ENCODE results near the gene PSORS1C2.

PSORS1C2 gene

DNA sequence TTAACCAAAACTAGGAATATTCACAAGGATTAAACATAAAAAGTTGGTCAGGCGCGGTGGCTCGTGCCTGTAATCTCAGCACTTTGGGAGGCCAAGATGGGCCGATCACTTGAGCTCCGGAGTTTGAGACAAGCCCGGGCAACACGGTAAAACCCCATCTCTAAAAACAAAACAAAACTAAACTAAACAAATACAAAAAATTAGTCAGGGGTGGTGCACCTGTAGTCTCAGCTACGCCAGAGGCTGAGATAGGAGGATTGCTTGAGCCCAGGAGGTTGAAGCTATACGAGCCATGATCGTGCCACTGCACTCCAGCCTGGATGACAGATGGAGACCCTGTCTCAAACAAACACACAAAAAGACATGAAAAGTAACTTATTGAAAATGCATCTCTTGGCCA, 3.2 kb downstream of the PSORS1C2 start:
- DNase-seq = no peak

DNA sequence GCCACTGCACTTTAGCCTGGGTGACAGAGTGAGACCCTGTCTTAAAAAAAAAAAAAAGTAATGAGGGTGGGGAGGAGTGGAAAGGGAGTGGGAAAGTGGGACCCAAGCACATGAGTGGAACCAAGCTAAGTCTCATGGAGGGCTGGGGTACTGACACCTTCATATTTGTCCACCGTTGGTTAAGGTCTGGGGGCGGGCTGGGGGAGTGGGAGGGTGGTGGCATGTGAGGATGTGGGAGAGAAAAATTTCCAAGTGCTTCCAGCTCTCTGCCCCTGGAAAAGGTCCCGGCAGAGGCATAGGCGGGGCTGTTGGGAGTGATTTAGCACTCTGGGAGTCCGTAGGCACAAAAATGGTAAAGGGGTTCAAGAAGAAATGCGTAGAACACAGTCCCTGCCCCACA, 6.1 kb downstream of the PSORS1C2 start:
- DNase-seq = no peak

DNA sequence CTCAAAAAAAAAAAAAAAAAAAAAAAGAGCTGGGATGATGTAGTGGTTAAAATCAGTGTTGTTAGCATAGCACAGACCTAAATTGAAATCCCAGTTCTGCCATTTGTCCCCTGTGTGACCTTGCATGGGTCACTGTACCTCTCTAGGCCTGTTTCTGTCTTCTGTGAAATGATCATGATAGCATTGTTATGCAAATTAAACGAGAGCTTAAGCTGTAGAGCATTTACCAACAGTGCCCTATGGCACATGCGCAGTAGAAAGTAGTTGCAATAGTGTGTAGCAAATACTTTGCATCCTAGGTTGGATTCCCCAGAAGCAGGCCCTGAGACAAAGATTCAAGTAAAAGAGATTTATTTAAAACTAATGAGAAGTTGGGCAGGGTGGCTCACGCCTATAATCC, 7.3 kb downstream of the PSORS1C2 start:
- no peak for DNase-seq

DNA sequence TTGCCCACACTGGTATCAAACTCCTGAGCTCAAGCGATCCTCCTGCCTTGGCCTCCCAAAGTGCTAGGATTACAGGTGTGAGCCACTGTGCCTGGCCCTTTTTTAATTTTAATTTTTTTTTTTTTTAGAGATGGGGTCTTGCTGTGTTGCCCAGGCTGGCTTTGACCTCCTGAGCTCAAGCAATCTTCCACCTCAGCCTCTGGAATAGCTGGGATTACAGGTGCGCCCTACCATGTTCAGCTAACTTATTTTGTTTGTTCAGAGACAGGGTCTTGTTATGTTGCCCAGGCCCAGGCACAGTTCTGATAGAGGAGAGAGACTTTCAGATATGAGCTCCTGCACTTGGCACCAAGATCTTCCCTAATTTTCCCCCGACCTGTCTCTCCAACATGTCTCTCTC, 8.1 kb downstream of the PSORS1C2 start:
- DNase-seq = no peak

DNA sequence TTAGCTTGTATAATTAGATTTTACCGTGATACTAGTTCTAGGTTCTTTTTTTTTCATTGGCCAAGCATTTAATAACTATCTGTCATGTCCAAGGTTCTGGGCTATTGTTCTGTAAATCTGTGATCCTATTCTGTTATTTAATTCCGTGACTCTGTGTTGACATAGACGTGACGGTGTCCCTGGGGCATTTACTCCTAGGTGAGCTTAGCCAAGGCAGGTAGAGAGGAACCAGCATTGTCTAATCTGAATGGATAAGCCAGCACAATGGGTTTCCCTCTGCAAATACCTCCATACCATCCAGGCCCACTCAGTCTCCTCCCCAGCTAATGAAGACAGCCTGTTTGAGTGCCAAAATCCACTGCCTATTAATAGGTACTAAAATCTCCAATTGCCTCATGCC, 9.7 kb downstream of the PSORS1C2 start:
- no peak for DNase-seq

DNA sequence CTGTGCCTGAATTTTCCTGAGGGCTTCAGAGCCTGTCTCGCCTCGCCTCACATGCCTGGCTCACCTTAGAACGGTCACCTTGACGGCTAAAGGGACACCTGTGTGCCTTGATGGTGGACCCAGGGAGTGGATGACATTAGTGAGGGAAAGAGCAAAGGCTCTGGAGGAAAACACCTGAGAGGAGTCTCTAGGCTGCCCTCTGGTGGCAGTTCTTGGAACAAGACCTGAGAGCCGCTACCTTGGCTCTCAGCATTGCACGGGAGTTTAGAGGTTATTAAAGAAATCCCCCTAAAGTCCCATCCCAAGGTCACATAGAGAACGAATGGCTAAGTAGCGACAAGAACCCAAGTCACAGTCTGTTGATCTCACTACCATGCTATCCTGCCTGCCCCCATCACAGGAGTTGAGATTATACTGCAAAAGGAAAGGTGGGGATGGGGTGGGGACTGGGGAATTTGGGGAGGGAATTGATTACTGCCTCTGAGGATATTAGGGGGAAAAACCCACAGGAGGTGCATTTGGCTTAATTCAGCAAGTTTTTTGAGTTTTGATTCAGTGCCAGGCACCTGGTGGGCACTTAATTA, 10.7 kb downstream of the PSORS1C2 start:
- peak; percentile 22 for DNase-seq

DNA sequence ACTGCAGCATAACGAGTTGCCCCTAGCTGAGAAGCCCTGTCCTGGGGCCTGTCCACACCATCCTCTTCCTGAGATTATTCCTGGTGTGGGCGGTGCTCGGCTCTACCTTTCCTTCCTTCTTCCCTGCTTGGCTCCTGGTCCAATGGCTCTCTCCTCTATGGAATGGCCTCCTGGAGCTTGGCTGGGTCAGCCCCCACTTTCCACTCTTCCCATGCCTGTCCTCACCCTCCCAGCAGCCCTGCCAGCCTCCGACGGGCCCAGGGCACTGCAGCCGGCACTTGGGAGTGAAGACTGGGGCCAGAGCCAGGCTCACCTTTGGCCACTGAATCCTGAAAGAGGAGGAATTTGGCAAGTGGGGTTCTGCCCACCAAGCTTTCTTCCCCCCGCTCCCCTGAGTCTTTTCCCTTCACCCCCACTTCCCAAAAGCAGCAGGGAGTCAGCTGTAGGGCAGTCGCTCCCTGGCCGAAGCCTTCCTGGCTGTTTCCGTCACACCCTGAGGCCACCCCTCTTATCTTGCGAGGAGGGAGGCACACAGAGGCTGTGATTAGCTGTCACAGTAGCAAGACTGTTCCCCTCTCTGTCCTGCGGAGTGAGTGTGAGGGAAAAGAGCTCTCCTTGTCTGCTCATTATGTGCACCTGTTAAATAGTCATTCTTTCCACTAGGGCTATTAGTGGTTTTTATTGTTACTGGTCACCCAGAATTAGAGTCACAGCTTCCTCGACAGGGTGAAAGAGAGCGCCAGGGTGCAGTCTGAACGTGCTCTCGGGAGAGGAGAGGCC, 12.3 kb downstream of the PSORS1C2 start:
- no peak for DNase-seq

DNA sequence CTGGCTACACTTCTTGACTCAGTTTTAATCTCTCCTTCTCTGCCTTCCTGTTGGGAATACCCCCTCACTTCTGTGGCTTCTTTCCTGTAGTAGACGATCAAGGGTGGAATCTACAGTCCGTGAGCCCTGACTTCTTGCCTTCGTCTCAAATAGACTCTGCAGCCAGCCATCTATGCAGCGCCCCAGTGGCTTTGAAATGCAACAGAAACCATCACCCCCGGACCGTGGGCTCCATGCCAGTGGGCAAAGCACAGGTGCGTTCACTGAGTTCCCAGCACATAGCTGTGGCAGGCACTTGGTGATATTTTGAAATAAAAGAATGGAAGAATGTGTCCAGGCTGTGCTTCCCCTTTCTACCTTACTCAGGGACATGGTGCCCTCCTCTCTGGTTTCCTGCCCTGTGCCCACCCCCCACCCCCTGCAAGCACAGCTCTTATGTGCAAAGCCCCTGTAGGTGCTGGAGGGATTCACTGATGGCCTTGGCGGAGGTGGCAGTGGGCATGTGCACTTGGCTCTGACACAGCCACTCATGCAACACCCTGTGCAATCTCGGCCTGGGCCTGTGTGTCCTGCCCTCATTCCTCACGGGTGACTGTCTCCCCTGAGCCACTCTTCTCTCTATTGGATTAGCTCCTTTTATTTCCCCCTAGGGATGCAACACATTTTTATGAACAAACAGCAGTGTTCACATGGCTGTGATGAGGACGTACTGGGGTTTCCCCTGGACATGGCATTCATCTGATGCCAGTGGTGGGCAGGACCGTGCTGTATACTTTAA, 13.1 kb downstream of the PSORS1C2 start:
- DNase-seq = no peak

DNA sequence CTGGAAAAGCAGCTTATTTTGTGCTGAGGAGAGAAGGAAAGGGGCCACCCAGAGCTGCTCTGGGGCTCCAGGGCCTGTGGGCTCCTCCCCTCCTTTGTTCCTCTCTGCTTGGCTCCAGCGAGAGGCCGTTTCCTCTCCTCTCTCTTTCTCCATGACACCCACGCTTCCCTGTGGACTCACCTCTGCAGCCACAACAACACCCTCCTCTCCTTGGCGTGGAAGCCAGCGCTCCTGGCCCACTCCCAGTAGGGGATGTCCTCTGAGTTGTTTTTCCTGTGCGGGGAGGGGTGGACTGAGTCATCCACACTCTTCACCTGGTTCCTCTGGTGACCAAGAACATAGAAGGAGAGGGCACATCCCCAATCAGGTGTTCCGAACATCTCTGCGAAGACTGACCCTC, 13.7 kb downstream of the PSORS1C2 start:
- DNase-seq = no peak

DNA sequence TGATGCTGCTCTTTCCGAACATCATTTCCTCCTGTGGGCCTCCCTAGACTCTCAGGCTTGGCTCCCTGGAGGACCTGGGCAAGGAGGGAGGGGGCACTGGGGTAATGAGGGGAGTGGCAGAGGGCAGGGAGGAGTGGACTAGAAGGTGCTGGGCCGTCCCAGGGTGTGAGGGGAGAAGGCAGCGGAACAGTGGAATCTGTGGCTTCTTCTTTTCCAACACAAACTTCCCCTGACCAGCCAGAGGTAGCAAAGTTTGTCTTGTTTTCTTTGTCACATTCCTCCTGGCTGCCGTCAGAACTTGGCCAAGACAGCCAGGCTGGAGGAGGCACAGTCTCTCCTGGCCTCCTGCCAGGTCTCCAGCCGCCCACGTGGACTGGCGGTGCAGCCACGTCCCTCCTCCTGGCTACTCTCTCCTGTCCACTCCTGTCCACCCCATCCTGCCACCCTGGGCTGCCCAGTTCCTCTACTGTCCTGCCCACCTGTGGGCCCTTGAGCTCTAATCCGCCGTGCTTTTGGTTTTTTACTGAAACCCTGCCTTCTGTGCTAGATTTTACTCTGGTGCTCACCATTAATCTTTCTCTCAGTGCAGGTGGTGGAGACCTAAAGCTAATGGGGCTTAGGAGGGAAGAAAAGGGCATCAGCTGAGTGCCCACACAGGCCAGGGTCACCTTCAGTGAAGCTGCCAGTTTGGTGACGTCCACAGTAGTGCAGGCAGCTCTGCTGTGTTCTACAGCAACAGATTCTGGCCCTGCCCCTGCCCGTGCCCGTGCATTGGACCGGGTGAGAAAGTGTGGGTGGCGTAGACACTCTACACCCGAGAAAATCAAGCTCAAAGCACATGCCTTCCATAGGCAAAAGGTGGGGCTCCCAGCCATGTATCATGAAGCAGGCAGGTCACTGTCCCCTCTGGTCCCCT, 15.8 kb downstream of the PSORS1C2 start:
- DNase-seq = no peak

DNA sequence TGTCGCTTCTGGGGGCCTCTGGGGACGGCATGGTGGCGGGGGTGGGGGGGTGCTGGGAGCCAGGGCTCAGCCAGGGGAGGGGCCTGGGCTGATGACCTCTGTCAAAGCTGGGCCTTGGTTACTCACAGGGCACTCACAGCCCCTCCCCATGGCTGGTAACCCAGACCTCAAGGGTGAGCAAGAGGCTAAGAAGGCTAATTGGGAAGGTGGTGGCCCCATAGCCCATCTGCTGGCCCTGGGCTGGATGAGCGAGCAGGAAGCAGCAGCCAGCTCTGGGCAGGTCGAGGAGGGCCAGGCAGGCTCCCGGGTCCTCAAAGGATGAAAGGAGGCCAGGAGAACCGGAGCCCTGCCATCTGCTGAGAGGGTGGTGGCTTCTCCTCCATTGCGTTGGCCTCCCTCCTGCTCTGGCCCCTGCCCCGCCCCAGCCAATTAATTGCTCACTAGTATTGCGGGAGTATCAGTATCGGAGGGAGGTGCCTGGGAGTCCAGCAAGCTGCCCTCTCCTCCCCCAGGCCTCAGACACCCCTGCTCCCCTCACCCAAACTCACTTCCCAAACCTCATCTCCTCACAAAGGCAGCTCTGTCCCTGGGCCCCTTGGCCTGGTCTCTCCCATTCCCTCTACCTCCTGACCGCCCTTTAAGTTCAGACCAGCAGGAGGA, 17.6 kb downstream of the PSORS1C2 start:
- no peak for DNase-seq

DNA sequence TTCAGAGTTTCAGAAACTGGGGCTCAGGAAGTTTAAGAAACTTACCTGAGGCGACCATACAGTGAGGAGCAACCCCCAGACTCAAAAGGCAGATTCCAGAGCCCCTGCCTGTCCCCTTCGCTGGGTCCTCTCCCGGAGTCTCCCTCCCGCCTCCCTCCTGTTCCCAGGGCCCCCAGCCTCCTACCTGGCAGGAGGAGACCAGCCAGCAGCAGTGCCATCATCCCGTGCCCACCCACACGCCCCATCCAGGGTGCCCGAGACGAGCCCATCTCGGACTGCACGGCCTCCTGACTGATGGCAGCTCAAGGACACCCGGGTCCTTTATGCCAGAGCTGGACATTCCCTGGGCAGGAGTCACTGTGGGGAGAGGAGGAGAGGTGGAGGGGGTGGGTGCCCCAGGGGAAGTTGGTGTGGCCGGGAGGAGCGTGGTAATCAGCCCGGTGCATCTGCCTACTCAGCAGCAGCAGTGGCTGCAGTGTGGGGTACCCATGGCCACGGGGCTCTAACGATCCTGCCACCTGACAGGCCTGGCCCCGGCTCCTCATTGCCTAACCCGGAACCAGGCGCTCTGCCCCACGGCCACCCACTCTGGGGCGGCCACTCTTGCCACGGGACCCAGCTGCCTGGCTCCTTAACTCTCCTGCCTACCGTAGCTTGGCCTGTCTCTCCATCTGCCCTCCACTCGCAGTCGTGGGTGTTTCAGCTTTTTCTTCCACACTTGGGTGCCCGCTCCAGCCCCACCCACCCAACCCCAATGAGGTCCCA, 18.5 kb downstream of the PSORS1C2 start, which contains the start of gene CDSN:
TSS of gene CDSN (minus strand) at position 296 of the 765 bp plus-strand sequence. CDS start at position 269, 27 bp downstream.
- no peak for DNase-seq

DNA sequence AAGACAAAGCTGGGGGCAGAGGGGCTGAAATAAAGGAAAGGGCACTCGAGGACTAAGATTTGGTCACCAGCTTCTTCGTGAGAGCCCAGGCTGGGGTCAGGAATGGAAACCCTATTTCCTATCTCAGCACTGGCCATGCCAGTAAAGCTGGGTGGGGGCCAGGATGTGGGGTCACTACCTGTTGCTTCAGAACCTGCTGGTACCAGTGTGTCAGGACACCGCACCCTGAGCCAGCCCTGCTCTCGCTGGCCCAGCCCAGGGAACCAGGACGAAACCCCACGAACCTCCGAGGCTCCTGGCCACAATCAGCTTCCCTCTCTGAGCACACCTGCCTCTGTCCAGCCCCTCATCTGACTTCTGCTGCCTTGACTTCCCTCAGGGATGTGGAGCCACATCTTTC, 20.7 kb downstream of the PSORS1C2 start:
- no peak for DNase-seq

DNA sequence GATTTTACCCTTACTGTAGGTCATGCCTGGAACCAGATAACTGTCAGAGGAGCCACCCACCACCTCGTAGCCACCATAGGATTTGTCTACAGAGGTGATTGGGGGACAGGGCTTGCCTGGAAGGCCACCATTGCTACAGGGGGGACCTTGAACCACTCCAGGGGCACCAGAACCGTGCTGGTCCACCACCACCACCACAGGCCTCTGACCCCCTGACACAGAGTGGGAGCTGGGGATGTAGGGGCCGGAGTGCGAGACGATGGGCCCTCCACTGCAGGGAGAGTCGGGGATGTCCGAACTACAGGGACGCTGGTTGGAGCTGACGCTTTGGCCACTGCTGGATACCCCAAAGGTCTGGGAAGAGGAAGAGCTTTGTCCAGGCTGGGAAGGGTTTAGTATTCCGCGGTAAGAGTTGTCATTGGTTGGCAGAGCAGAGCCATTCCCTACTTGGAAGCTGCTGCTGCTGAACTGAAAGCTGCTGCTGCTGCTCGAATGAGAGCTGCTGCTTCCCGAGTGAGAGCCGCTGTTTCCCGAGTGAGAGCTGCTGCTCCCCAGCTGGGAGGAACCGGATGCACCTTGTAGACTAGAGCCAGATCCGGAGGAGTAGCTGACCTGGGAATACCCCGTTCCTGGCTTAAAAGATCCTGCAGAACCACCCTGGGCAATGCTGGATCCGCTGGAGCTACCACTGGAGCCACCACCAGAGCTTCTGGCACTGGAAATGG, 22.0 kb downstream of the PSORS1C2 start:
- no peak for DNase-seq

DNA sequence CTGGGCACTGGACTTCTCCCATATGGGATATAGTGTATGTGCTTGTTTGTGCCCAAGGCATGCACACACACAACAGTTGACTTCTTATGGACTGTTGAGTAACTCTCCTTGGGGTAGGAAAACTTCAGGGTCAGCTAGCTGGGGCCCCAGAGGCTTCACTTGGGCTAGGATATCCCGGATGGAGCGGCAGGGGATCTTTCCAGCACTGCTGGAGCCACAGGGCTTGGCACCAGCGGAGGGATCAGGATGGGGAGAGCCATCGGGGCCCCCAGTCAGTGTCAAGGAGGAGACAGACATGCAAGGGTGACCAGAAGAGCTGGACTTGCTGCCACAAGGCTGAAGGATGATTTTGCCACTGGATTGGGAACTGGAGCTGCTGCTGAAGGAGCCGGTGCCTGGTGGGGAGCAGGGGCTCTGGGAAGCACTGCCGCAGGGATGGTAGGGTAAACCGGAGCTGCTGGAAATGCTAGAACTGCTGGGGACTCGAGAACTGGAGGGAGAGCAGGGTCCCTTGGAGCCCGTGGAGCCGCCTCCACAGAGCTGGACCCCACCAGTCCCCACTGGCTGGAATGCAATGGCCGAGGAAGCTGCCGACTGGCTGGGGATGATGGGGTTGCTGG, 22.8 kb downstream of the PSORS1C2 start:
- no peak for DNase-seq

DNA sequence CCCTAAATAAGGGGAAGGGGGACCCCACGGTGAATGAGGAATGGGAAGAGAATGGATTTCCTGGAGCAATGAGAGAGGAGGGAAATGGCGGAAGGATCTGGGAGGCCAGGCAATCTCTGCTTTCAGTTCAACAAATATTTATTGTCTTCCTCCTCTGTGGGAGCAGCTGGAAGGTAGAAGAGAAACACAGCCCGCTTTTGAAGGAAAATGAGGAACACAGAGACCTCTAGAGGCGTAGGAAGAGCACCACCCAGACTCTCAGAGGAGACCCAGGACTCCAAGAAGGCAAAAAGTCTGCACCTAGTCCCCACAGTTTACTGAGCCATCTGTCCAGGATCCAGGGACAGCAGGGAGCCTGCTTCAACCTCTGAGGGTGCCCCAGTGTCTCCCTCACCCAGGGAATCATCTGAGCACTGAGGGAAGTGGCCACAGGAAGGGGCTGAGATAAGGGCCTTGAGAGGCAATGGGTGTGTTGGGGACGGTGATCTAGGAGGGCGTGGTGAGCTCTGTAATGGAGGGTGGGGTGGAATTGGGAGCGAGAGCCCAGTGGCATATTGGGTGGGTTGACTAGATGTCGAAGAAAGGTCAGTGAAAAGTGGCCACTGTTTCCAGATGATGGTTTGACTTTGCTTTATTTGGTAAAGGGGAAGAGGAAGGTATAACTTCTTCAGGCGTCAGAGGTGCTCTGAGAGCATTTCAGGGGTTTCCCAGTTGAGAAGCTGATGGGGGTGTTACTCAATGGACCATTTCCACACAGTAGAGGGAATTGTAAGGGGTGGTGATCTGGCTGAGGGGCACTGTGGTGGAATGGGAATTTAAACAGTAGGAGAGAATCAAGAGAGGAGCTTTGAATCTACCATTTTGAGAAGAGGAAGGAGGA, 23.7 kb downstream of the PSORS1C2 start:
- DNase-seq = no peak

DNA sequence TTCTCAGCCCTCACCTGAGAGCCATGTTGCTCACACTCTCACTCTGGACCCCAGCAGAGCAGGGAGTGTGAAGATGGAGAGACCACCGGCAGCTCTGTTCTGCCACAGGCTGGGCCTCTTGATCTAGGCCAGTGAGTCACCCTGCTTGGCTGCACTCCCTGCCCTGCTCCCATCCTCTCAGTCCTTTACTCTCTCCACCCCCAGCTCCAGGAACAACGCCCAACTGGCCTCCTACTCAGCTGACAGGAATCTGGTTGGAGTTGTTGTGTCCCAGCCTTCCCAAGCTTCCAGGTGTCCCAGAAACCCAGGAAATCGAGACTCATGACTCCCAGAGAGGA, 24.4 kb downstream of the PSORS1C2 start, which contains the start of gene PSORS1C1:
TSS of gene PSORS1C1 (plus strand) at position 260 of the 338 bp plus-strand sequence. CDS start 14,833 bp downstream, outside the sequence.
- no peak for DNase-seq

DNA sequence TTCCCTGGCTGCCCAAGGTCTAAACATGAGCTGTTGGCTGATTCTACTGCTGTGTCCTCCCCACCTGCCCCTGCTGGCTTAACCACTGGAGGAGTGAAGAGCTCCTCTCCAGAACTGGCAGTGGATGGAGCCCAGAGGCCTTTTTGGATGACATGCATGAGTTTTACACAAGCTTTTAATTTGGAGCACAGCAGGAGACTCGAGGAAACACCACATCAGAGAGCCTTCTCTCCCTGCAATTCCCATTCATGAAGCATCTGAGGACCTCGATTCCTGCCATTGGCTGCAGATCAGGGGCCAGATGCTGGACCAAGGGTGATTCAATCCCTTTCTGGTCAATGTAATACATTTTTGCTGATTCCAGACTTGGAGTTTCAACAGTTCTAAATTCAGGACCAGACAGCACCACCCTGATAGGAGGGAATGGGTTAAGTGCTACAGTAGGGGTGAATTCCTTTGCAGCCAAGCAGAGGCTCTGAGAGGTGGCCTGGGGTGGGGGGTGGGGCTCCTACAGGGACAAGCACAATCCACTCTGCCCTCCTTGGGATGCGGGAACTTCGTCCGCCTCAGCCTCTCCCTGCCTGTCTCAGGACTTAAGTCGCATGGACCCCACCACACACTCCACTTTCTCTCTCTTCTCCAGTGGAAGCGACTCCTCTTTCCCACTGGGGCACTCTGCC, 24.9 kb downstream of the PSORS1C2 start:
- DNase-seq = no peak

DNA sequence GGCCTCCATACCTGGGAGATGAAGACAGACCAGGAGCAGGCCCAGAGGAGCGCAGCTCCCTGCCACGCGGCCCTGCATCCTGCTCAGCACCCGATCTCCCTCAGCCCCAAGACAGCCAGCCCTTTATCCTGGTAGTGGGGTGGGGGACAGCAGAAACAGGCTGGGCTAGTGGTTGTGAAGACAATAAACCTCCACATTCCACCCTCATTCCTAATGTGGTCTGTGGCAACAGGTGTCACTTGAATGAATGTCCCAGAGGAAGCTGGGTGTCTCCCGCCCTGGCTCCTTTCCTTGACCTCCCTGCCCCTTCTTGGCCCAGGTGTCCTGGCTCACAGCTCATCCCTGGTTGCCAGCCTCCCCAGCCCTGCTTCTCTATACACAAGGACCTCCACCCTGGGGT, 26.4 kb downstream of the PSORS1C2 start, which contains the start of gene C6orf15:
TSS of gene C6orf15 (minus strand) at position 98 of the 400 bp plus-strand sequence. CDS start at position 78, 20 bp downstream.
- DNase-seq = no peak

All from NCI-H2029 treated with DMSO at 0.1 percent for 48 hours (cell line).